Stimulated activated CD8-positive, alpha-beta memory T cell treated with anti-CD3 and anti-CD28 coated beads, Interleukin-12 subunit alpha, Interleukin-12 subunit beta, amount 100 ng/mL, for 24 hours (primary cell): ENCODE measurements around the gene C20orf173.

Experiments used
- DNase-seq: peaks from one replicate; pipeline ENCODE4 v3.0.0-alpha.2; 2020; ENCODE audit errors: extremely low read depth

C20orf173 gene

GRCh38 chr20:35506872-35507638, 22.4 kb downstream of the C20orf173 start:
- DNase-seq, result no peak

GRCh38 chr20:35506179-35506578, 23.3 kb downstream of the C20orf173 start:
- no peak for DNase-seq

GRCh38 chr20:35504751-35505150, 24.7 kb downstream of the C20orf173 start:
- DNase-seq, result no peak

GRCh38 chr20:35503841-35504561, 25.5 kb downstream of the C20orf173 start:
- no peak for DNase-seq

GRCh38 chr20:35503281-35503680, 26.2 kb downstream of the C20orf173 start:
- DNase-seq, result no peak

GRCh38 chr20:35502352-35502751, 27.1 kb downstream of the C20orf173 start:
- no peak for DNase-seq

GRCh38 chr20:35499271-35499670, 30.2 kb downstream of the C20orf173 start:
- DNase-seq, result no peak

GRCh38 chr20:35497780-35498189, 31.7 kb downstream of the C20orf173 start:
- DNase-seq, result no peak

- no peak for DNase-seq
Measured at GRCh38 chr20:35497320-35497719, 32.1 kb downstream of the C20orf173 start.

- DNase-seq, result no peak
Measured at GRCh38 chr20:35496481-35496880, 33.0 kb downstream of the C20orf173 start.

GRCh38 chr20:35492352-35492751, 37.1 kb downstream of the C20orf173 start:
- no peak for DNase-seq

- no peak for DNase-seq
Measured at GRCh38 chr20:35491823-35492222, 37.6 kb downstream of the C20orf173 start.

GRCh38 chr20:35490736-35491181, 38.7 kb downstream of the C20orf173 start:
- peak; percentile 22 for DNase-seq

- DNase-seq, result no peak
Measured at GRCh38 chr20:35489717-35490116, 39.7 kb downstream of the C20orf173 start.

GRCh38 chr20:35487479-35487878, 42.0 kb downstream of the C20orf173 start:
- no peak for DNase-seq

GRCh38 chr20:35479798-35480197, 49.7 kb downstream of the C20orf173 start:
- DNase-seq, result no peak

GRCh38 chr20:35478804-35479472, 50.5 kb downstream of the C20orf173 start:
- no peak for DNase-seq
